Parathyroid adenoma (tissue), 2 donors: ENCODE data around the gene RBM46.

Experiments used
- H2AFZ ChIP-seq: fragments of 300-600 bp; sonication (generic); one replicate; pipeline ENCODE4 v1.7.0; 2017; ENCODE audit warnings: antibody characterized with exemption, mild to moderate bottlenecking
- H3K27ac ChIP-seq: fragments of 300-600 bp; sonication (generic); one replicate; pipeline ENCODE4 v1.7.0; 2017
- H3K27me3 ChIP-seq: fragments of 300-600 bp; sonication (generic); one replicate; pipeline ENCODE4 v1.7.0; 2017; ENCODE audit warnings: low read length; ENCODE audit not compliant: control insufficient read depth, insufficient read depth
- H3K36me3 ChIP-seq: fragments of 300-600 bp; sonication (generic); one replicate; pipeline ENCODE4 v1.7.0; 2017; ENCODE audit warnings: low read length; ENCODE audit not compliant: control insufficient read depth, insufficient read depth
- H3K4me1 ChIP-seq: fragments of 300-600 bp; sonication (generic); one replicate; pipeline ENCODE4 v1.7.0; 2017; ENCODE audit warnings: control low read depth
- H3K4me2 ChIP-seq: fragments of 300-600 bp; sonication (generic); one replicate; pipeline ENCODE4 v1.7.0; 2017; ENCODE audit warnings: low read length
- H3K4me3 ChIP-seq: fragments of 300-600 bp; sonication (generic); one replicate; pipeline ENCODE4 v1.7.0; 2017; ENCODE audit warnings: low read depth, low read length
- H3K79me2 ChIP-seq: fragments of 300-600 bp; sonication (generic); one replicate; pipeline ENCODE4 v1.7.0; 2017; ENCODE audit warnings: control low read depth
- H3K9ac ChIP-seq: fragments of 300-600 bp; sonication (generic); one replicate; pipeline ENCODE4 v1.7.0; 2017; ENCODE audit warnings: mild to moderate bottlenecking
- H3K9me3 ChIP-seq: fragments of 300-600 bp; sonication (generic); one replicate; pipeline ENCODE4 v1.7.0; 2017; ENCODE audit warnings: low read length; ENCODE audit not compliant: control insufficient read depth
- TF ChIP-seq, protein P1 (sequence below): fragments of 300-600 bp; sonication (generic); IDR thresholded peaks from one replicate; pipeline ENCODE4 v1.7.0; 2017; ENCODE audit warnings: antibody characterized with exemption, mild to moderate bottlenecking
- donor health status: primary hyperparathyroidism.

RBM46 gene

DNA sequence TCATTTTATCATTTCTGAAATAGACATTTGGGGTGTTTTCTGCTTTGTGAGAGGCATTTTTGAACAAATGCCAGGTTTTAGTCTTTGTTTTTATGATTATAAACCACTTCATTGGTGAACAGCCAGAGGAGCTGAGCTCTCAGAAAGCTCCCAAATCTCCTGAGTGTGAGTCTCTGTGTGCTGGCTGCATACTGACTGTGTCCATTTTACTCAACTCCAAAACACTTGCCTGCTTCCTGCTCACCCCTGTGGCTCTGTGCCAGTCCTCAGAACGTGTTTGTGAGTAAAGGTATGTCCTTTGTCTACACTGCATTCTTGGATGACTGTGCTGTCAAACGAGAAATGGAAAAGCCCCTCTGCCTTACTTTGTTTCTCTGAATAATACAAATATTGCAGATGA lies 42.6 kb upstream of the RBM46 start:
- no peak overlapping the region for H3K27ac ChIP-seq
- H3K9ac ChIP-seq: no peak overlapping the region
- H3K4me1 ChIP-seq: no peaks in the 10 kb centered on the region
- TF ChIP-seq, protein P1, sequence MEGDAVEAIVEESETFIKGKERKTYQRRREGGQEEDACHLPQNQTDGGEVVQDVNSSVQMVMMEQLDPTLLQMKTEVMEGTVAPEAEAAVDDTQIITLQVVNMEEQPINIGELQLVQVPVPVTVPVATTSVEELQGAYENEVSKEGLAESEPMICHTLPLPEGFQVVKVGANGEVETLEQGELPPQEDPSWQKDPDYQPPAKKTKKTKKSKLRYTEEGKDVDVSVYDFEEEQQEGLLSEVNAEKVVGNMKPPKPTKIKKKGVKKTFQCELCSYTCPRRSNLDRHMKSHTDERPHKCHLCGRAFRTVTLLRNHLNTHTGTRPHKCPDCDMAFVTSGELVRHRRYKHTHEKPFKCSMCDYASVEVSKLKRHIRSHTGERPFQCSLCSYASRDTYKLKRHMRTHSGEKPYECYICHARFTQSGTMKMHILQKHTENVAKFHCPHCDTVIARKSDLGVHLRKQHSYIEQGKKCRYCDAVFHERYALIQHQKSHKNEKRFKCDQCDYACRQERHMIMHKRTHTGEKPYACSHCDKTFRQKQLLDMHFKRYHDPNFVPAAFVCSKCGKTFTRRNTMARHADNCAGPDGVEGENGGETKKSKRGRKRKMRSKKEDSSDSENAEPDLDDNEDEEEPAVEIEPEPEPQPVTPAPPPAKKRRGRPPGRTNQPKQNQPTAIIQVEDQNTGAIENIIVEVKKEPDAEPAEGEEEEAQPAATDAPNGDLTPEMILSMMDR: no peak
- H3K36me3 ChIP-seq: no peaks in the 10 kb centered on the region
- H3K4me2 ChIP-seq: no peak overlapping the region
- no peak overlapping the region for H3K4me3 ChIP-seq
- no peaks in the 10 kb centered on the region for H3K9me3 ChIP-seq
- no peaks in the 10 kb centered on the region for H3K27me3 ChIP-seq
- no peaks in the 10 kb centered on the region for H3K79me2 ChIP-seq
- no peak overlapping the region for H2AFZ ChIP-seq

DNA sequence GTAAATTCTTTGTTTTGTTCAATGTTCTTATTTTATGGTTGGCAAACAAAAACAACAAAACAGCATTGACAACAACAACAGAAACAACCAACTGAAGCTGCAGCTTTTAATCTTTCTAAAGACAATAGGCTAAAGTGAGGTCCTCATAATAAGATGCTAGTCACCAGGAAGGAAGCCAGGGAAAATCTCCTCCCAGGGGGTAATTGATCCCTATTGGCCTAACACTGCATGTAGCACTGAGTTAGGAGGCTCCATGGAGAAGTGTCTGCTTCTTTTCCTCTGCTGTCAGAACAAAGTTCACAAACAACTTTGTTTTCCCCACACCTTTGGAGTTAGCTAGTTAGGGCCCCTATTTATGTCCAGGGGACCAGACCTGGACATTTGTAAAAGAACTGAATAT lies 42.0 kb upstream of the RBM46 start:
- Histone ChIP-seq H3K27ac (no peak overlapping the region), H3K36me3 (no peaks in the 10 kb centered on the region), H3K79me2 (no peaks in the 10 kb centered on the region), H3K9ac (no peak overlapping the region), H2AFZ (no peak overlapping the region), H3K4me3 (no peak overlapping the region), H3K9me3 (no peaks in the 10 kb centered on the region), H3K27me3 (no peaks in the 10 kb centered on the region), H3K4me1 (no peaks in the 10 kb centered on the region), H3K4me2 (no peak overlapping the region)
- TF ChIP-seq, protein P1: no peak

DNA sequence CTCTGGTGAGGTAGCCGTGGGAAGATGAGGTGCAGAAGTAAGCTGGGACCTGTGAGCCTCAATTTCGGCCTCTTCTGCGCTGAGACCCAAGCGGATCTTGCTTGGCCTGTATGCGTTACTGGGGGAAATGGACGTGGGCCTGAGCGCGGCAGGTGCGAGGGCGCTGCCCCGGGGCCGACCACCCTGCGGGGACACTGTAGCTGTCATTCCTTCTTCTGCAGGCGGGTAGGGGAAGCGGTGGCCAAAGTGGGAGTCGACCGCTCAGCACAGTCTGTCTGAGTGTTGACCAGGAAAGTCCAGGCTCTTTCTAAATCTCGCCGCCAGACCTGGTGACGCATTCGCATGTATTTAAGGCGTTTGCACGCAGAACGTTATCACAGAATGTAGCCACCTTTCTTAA lies 40.6 kb upstream of the RBM46 start:
- H3K4me3 ChIP-seq: no peak overlapping the region
- no peaks in the 10 kb centered on the region for H3K4me1 ChIP-seq
- TF ChIP-seq, protein P1: no peak
- H3K79me2 ChIP-seq: no peaks in the 10 kb centered on the region
- H3K9me3 ChIP-seq: no peaks in the 10 kb centered on the region
- no peak overlapping the region for H3K4me2 ChIP-seq
- no peak overlapping the region for H3K27ac ChIP-seq
- no peaks in the 10 kb centered on the region for H3K27me3 ChIP-seq
- no peaks in the 10 kb centered on the region for H3K36me3 ChIP-seq
- H3K9ac ChIP-seq: no peak overlapping the region
- H2AFZ ChIP-seq: no peak overlapping the region

DNA sequence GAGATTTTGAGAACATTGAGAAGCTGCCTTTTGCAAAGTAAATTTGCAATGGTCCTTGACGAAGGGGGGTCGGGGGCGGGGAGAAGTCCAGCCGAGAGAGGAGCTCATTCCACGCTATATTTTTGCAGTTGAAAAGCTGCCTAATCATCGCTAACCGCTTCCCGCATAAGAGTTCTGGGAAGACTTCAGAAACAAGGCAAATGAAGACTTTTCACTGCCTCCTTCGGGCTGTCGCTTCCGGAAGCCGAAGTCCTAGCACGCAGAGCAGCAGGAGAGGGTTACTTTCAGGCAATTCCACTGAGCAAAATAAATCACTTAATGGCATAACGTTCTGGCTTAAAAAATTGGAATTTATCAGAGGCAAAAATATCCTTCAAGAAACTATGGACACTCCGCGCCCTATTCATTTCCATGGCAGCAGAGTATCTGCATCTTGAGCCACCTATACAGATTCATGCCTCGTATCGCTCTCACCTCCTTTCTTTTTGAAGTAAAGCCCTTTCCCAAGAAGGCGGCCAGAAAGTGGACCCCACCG lies 39.9 kb upstream of the RBM46 start:
- Histone ChIP-seq H3K4me1 (no peaks in the 10 kb centered on the region), H3K27ac (no peak overlapping the region), H3K4me2 (no peak overlapping the region), H3K9me3 (no peaks in the 10 kb centered on the region), H3K4me3 (no peak overlapping the region), H3K36me3 (no peaks in the 10 kb centered on the region), H2AFZ (no peak overlapping the region), H3K27me3 (no peaks in the 10 kb centered on the region), H3K9ac (no peak overlapping the region), H3K79me2 (no peaks in the 10 kb centered on the region)
- TF ChIP-seq, protein P1: no peak
